HEK293T (cell line): ENCODE measurements around the gene ME1.

Experiments
- CTCF ChIA-PET: fragments of 350-600 bp; formaldehyde crosslinking; extraction: SDS; loops from one replicate; lab custom pipeline; 2021; ENCODE audit warnings: antibody characterized with exemption, inconsistent platforms; lab: Yijun Ruan, JAX
- POLR2A ChIA-PET: fragments of 350-600 bp; formaldehyde crosslinking; extraction: SDS; loops from one replicate; lab custom pipeline; 2020; ENCODE audit warnings: antibody characterized with exemption, inconsistent platforms; lab: Yijun Ruan, JAX
- DNase-seq: peaks from one replicate; pipeline ENCODE4 v3.0.0; 2012; ENCODE audit warnings: mixed read lengths; ENCODE audit errors: extremely low spot score
- ARNT ChIP-seq: fragments of 450-650 bp; IDR thresholded peaks from 2 replicates; pipeline ENCODE4 v1.6.1; 2017; ENCODE audit warnings: mild to moderate bottlenecking
- BHLHE40 ChIP-seq: fragments of 450-650 bp; IDR thresholded peaks from 2 replicates; pipeline ENCODE4 v1.6.1; 2016; ENCODE audit warnings: mild to moderate bottlenecking, moderate library complexity, borderline replicate concordance
- CTBP1 ChIP-seq: fragments of 450-650 bp; IDR thresholded peaks from 2 replicates; pipeline ENCODE4 v1.6.1; 2016; ENCODE audit warnings: borderline replicate concordance
- ELF4 ChIP-seq: fragments of 450-650 bp; IDR thresholded peaks from 2 replicates; pipeline ENCODE4 v1.6.1; 2017; ENCODE audit warnings: antibody characterized with exemption
- FOXA1 ChIP-seq: fragments of 450-650 bp; IDR thresholded peaks from 2 replicates; pipeline ENCODE4 v1.6.1; 2016; ENCODE audit warnings: mild to moderate bottlenecking
- FOXK2 ChIP-seq: fragments of 450-650 bp; IDR thresholded peaks from 2 replicates; pipeline ENCODE4 v1.6.1; 2016; ENCODE audit warnings: mild to moderate bottlenecking
- FOXM1 ChIP-seq: fragments of 450-650 bp; IDR thresholded peaks from 2 replicates; pipeline ENCODE4 v1.6.1; 2017; ENCODE audit warnings: mild to moderate bottlenecking, borderline replicate concordance
- HDGF ChIP-seq: fragments of 450-650 bp; IDR thresholded peaks from 2 replicates; pipeline ENCODE4 v1.6.1; 2017; ENCODE audit warnings: antibody characterized with exemption, borderline replicate concordance
- L3MBTL2 ChIP-seq: fragments of 450-650 bp; conservative IDR thresholded peaks from 2 replicates; pipeline ENCODE4 v1.6.1; 2016; ENCODE audit warnings: mild to moderate bottlenecking
- LEF1 ChIP-seq: fragments of 450-650 bp; IDR thresholded peaks from 2 replicates; pipeline ENCODE4 v1.6.1; 2017; ENCODE audit warnings: mild to moderate bottlenecking, borderline replicate concordance
- NFRKB ChIP-seq: fragments of 450-650 bp; IDR thresholded peaks from 2 replicates; pipeline ENCODE4 v1.6.1; 2016; ENCODE audit warnings: mild to moderate bottlenecking, moderate library complexity
- SP1 ChIP-seq: fragments of 450-650 bp; IDR thresholded peaks from 2 replicates; pipeline ENCODE4 v1.6.1; 2017
- SUZ12 ChIP-seq: fragments of 450-650 bp; IDR thresholded peaks from 2 replicates; pipeline ENCODE4 v1.6.1; 2016; ENCODE audit warnings: mild to moderate bottlenecking
- TARDBP ChIP-seq: fragments of 450-650 bp; IDR thresholded peaks from 2 replicates; pipeline ENCODE4 v1.6.1; 2016
- ZNF384 ChIP-seq: fragments of 450-650 bp; IDR thresholded peaks from 2 replicates; pipeline ENCODE4 v1.6.1; 2016
- TF ChIP-seq, protein P1 (sequence below): fragments of 450-650 bp; IDR thresholded peaks from 2 replicates; pipeline ENCODE4 v1.6.1; 2016

ME1 gene

DNA sequence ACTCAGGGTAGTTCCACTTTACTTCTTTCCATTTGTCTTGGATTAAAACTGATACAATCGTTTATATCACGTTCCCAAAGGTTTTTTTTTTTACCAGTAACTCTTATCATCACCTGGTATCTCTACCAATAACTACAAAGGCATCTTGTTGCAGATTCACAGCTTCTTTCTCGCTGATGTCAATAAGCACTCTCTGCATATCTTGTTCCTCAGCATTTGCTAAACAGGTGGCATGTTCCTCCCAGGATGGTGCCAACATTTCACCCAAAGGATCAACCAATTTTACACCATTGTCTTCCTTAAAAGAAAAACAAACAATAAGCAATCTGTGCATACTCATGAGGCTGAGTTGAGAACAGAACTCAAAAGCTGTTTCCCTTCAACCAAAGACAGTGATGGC, 242.3 kb downstream of the ME1 start:
- no peak for TF ChIP-seq SP1
- TF ChIP-seq L3MBTL2, result no peak
- no peak for TF ChIP-seq TARDBP
- no peak for TF ChIP-seq CTBP1
- TF ChIP-seq HDGF, result no peak
- no peak for TF ChIP-seq BHLHE40
- CTCF ChIA-PET, result no interaction called here
- no peak for DNase-seq
- POLR2A ChIA-PET, result interaction anchor here (1.6 kb wide), 1 partner anchor 123 kb away, joined by 5 read pairs; the partner anchor contains the start of gene UBE3D

DNA sequence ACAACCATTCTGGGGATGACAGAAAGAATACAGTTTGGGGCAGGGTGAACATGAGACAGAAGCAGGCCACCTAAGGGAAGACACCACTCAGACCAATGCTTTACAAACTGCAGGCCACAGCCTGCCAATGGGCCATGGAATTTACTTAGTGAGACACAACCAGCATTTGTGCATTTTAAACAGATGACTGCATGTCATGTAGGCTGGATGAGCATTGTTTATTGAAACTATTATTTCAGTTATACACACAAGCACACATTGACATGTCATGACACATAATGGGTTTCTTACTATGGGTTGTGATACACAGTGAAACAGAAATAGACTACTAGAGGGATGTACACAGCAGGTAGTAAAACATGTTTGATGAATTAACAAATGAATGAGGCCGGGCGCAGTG, 245.8 kb downstream of the ME1 start:
- ChIA-PET POLR2A (no interaction called here), CTCF (no interaction called here)
- DNase-seq, result no peak
- TF ChIP-seq LEF1 (no peak), HDGF (no peak), SUZ12 (no peak), FOXA1 (no peak), CTBP1 (no peak), ARNT (no peak), NFRKB (no peak), L3MBTL2 (no peak), SP1 (no peak), ELF4 (no peak), FOXK2 (no peak), TARDBP (no peak), BHLHE40 (no peak), FOXM1 (no peak), ZNF384 (no peak)
- TF ChIP-seq, protein P1, sequence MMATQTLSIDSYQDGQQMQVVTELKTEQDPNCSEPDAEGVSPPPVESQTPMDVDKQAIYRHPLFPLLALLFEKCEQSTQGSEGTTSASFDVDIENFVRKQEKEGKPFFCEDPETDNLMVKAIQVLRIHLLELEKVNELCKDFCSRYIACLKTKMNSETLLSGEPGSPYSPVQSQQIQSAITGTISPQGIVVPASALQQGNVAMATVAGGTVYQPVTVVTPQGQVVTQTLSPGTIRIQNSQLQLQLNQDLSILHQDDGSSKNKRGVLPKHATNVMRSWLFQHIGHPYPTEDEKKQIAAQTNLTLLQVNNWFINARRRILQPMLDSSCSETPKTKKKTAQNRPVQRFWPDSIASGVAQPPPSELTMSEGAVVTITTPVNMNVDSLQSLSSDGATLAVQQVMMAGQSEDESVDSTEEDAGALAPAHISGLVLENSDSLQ, result no peak

DNA sequence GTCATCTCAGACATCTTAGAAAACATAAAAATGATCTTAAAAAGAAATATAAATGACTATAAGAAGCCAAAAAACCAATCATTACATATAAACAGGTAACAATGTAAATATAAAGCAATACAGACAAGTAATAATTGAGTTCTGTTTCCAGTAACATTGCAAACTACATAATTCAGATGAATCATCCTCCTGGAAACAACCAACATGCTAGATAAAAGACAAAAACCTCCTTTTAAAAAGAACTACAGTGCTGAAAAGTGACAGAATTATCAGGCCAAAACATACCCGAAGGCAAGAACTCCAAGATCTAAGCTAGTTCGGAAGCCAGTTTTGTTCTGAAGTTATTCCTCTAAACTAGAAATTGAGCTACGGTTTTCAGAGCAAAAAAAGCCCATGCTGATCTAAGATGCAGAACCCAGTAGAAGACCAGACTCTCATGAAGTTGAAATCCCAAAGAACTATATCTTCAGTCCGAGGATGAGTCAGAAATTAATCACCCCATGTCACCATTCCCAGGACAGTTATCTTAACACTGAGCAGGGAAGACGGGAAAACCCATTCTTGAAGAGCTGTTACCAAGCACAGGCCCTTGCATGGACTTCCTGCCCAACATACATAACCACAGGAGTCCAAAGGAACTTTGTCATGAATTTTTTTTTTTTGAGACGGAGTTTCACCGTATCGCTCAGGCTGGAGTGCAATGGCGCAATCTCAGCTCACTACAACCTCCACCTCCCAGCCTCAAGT, 247.6 kb downstream of the ME1 start:
- CTCF ChIA-PET, result interaction anchor here (0.6 kb wide), 1 partner anchor 129 kb away, joined by 4 read pairs; no protein-coding TSS in a partner anchor
- POLR2A ChIA-PET, result no interaction called here
- no peak for TF ChIP-seq HDGF
- TF ChIP-seq CTBP1, result no peak
- TF ChIP-seq LEF1, result no peak
- TF ChIP-seq NFRKB, result no peak
- no peak for TF ChIP-seq SUZ12
- TF ChIP-seq, protein P1, result no peak
- TF ChIP-seq ARNT, result no peak
- no peak for TF ChIP-seq FOXK2
- TF ChIP-seq ZNF384, result no peak
- no peak for TF ChIP-seq BHLHE40
- TF ChIP-seq ELF4, result no peak
- no peak for TF ChIP-seq L3MBTL2
- TF ChIP-seq FOXA1, result no peak
- no peak for TF ChIP-seq FOXM1
- TF ChIP-seq SP1, result no peak
- TF ChIP-seq TARDBP, result no peak
- DNase-seq, result no peak

DNA sequence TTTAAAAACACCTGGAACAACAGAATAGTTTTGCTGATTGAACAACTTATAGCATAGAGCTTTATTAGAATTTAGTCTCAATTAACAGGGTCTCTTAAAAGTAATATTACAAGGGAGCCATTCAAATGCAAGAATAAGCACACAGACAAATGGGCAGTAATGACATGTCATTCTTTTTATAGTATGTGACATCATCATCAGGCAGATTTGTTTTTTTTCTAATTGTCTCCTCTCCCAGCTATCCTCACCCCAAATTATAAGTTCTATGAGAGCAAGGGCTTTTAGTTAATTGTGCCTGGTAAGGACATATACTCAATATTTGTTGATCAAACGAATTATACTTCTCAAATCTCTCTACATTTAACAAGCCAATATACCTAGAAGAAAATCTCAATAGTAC, 248.7 kb downstream of the ME1 start:
- ChIA-PET CTCF (no interaction called here), POLR2A (interaction anchor here (1.3 kb wide), 1 partner anchor 11 kb away, joined by 4 read pairs; the partner anchor contains the start of genes PGM3 and RWDD2A)
- DNase-seq, result no peak
- no peak for TF ChIP-seq FOXK2
- TF ChIP-seq FOXA1, result no peak
- TF ChIP-seq TARDBP, result no peak
- TF ChIP-seq, protein P1, result no peak
- no peak for TF ChIP-seq SUZ12
- no peak for TF ChIP-seq ARNT
- TF ChIP-seq FOXM1, result no peak
- no peak for TF ChIP-seq LEF1
- no peak for TF ChIP-seq ZNF384
- TF ChIP-seq HDGF, result no peak
- no peak for TF ChIP-seq CTBP1
- no peak for TF ChIP-seq SP1

DNA sequence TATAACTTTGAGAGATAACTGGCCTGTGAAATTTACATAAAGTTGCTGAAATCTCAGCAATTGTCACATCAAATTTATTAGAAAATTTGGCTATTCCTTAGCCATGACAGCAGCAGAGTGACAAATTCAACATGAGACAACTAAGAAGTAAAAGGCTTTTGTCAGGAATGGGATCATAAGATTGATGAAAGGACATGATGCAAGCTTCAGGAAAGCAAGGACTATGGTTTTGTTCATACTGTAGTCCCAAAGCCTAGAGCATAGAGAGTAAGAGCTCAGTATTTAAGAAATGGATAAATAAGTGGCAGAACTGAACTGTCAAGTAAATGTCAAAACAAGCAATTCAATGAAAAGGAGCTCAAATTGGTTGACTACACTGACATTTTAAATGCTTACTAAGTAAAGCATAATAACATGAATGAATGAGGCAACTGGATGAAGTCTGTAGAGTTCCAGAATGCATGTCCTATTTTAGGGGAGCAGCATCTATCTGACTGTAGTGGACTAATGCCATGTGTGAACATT, 250.4 kb downstream of the ME1 start:
- ChIA-PET POLR2A (no interaction called here), CTCF (no interaction called here)
- no peak for TF ChIP-seq NFRKB
- TF ChIP-seq BHLHE40, result no peak
- no peak for TF ChIP-seq TARDBP
- no peak for TF ChIP-seq LEF1
- TF ChIP-seq FOXK2, result no peak
- no peak for TF ChIP-seq HDGF
- TF ChIP-seq, protein P1, result no peak
- TF ChIP-seq FOXM1, result no peak
- no peak for TF ChIP-seq ELF4
- no peak for TF ChIP-seq SP1
- TF ChIP-seq ARNT, result no peak
- DNase-seq, result no peak
